ENCODE results near the gene KCNQ1.

GRCh38 chr11:2667940-2668339 lies 223.1 kb downstream of the KCNQ1 start:
- TF ChIP-seq CTCF (IDR thresholded peaks at IDR 0.05) (no peak), EZH2 (IDR thresholded peaks at IDR 0.05; ENCODE audit: borderline replicate concordance, insufficient read depth, low read depth, low read length, poor library complexity, severe bottlenecking) (no peak)

Measured in B cell (primary cell).